Nephron (organoid): ENCODE data around the gene SPG7.
A peak's percentile ranks its signal among the peaks of the same experiment; 100 is the strongest.

Source experiments
- H3K27ac Mint-ChIP-seq, 3 experiments: 2 replicates each; pipeline ENCODE4 v1.8.0; 2020; ENCODE audit warnings: mixed read lengths in 3 of 3, mild to moderate bottlenecking in 2 of 3, moderate library complexity in 1 of 3
- H3K27me3 Mint-ChIP-seq: 2 replicates; pipeline ENCODE4 v1.8.0; 2021; ENCODE audit warnings: low read depth, mild to moderate bottlenecking, moderate library complexity, mixed read lengths
- H3K36me3 Mint-ChIP-seq: 2 replicates; pipeline ENCODE4 v1.8.0; 2020; ENCODE audit warnings: low read depth, mixed read lengths
- H3K4me1 Mint-ChIP-seq: 2 replicates; pipeline ENCODE4 v1.8.0; 2020; ENCODE audit warnings: mixed read lengths
- H3K4me3 Mint-ChIP-seq, 3 experiments: 2 replicates each; pipeline ENCODE4 v1.8.0; 2020; ENCODE audit warnings: mild to moderate bottlenecking in 3 of 3, mixed read lengths in 3 of 3, moderate library complexity in 2 of 3
- H3K9me3 Mint-ChIP-seq: 2 replicates; pipeline ENCODE4 v1.8.0; 2020; ENCODE audit warnings: mixed read lengths
- TF ChIP-seq, protein P1 (sequence below), 3 experiments: fragments of 200-600 bp; sonication (generic); IDR thresholded peaks; one replicate each; pipeline ENCODE4 v1.5.0; 2021; ENCODE audit warnings: antibody characterized with exemption in 3 of 3; ENCODE audit not compliant: unreplicated experiment in 3 of 3

Gene SPG7

DNA sequence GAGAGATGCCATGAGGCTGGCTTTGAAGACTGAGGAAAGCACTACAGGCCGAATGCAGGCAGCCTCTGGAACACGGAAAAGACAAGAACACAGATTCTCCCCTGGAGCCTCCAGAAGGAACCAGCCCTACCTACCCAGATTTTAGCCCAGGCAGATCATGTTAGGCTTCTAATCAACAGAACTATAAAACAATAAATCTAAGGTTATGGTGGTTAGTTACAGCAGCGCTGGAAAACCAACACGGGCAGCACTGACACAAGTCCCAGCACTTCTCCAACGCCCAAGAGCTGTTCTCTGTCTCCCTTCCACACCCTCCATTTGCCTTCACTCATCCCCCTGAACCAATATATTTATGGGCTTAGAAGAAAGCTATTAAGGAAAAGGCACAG lies 25.4 kb upstream of the SPG7 start:
- Mint-ChIP-seq H3K9me3 (no peaks in the 10 kb centered on the region), H3K27me3 (no peaks in the 10 kb centered on the region), H3K27ac (peak overlapping the region in 1 of 3 experiments; percentile 56), H3K36me3 (peaks cover 5% of the 10 kb centered on the region), H3K4me3 (no peak overlapping the region), H3K4me1 (peaks cover 76% of the 10 kb centered on the region)
- TF ChIP-seq, protein P1, sequence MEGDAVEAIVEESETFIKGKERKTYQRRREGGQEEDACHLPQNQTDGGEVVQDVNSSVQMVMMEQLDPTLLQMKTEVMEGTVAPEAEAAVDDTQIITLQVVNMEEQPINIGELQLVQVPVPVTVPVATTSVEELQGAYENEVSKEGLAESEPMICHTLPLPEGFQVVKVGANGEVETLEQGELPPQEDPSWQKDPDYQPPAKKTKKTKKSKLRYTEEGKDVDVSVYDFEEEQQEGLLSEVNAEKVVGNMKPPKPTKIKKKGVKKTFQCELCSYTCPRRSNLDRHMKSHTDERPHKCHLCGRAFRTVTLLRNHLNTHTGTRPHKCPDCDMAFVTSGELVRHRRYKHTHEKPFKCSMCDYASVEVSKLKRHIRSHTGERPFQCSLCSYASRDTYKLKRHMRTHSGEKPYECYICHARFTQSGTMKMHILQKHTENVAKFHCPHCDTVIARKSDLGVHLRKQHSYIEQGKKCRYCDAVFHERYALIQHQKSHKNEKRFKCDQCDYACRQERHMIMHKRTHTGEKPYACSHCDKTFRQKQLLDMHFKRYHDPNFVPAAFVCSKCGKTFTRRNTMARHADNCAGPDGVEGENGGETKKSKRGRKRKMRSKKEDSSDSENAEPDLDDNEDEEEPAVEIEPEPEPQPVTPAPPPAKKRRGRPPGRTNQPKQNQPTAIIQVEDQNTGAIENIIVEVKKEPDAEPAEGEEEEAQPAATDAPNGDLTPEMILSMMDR (IDR thresholded peaks at IDR 0.05; ENCODE audit: unreplicated experiment in 3 of 3), result no peak

DNA sequence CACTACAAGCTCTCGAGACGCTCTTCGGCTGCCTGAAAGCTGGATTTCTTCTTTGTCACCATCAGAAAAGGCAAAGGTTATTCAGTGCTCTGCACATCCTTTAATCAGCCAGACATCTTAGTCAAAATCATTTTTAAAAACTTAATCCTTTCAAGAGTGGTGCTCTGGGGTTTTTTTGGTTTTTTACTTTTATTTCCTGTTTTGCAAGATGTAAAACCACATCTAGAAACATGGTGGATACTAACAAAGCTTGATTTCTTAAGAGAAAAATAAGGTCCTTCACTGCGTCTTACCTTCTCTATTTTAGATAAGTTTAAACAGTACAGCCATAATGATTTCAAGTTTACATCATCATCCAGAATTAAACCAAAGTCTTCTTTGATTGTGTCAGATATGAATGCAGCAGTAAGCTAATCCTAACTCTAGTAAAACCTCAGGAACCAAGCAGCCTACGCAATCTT lies 24.1 kb upstream of the SPG7 start:
- peak overlapping the region in 2 of 3 experiments; percentile 28 to 59 for H3K4me3 Mint-ChIP-seq
- TF ChIP-seq, protein P1 (IDR thresholded peaks at IDR 0.05; ENCODE audit: unreplicated experiment in 3 of 3), result no peak
- H3K27ac Mint-ChIP-seq, result peak overlapping the region; percentile 16 to 70 (median 53)
- H3K4me1 Mint-ChIP-seq, result peaks cover 77% of the 10 kb centered on the region
- no peaks in the 10 kb centered on the region for H3K27me3 Mint-ChIP-seq
- peaks cover 5% of the 10 kb centered on the region for H3K36me3 Mint-ChIP-seq
- no peaks in the 10 kb centered on the region for H3K9me3 Mint-ChIP-seq

DNA sequence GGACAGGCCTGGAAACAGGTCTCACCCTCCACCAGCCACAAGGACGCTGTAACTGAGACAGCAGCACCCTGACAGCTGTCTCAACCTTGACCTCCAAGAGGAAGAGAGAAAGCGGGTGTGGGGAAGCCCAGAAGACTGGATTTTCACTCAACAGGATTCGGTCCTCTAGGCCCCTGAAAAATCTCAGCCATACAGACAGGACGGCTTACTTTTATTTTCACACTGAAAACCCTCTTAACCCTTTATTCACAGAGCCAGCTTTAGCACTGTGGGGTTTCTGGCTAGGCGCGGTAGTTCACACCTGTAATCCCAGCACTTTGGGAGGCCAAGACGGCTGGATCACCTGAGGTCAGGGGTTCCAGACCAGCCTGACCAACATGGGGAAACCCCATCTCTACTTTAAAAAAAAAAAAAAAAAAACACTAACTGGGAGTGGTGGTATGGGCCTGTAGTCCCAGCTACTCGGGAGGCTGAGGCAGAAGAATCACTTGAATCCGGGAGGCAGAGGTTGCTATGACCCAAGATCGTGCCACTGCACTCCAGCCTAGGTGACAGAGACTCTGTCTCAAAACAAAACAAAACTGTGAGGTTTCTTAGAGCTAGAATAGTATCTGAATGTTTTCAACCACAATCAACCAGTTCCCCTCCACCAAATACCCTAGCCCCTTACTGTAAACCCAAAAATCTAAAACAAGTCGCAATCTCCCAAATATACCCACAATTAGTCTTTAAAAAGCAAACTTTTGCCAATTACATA lies 23.1 kb upstream of the SPG7 start:
- H3K27ac Mint-ChIP-seq, result peak overlapping the region; percentile 37 to 70 (median 53)
- peaks cover 78% of the 10 kb centered on the region for H3K4me1 Mint-ChIP-seq
- H3K36me3 Mint-ChIP-seq, result peaks cover 5% of the 10 kb centered on the region
- no peaks in the 10 kb centered on the region for H3K27me3 Mint-ChIP-seq
- H3K9me3 Mint-ChIP-seq, result no peaks in the 10 kb centered on the region
- H3K4me3 Mint-ChIP-seq, result peak overlapping the region in 2 of 3 experiments; percentile 26 to 78
- TF ChIP-seq, protein P1 (IDR thresholded peaks at IDR 0.05; ENCODE audit: unreplicated experiment in 3 of 3), result no peak

DNA sequence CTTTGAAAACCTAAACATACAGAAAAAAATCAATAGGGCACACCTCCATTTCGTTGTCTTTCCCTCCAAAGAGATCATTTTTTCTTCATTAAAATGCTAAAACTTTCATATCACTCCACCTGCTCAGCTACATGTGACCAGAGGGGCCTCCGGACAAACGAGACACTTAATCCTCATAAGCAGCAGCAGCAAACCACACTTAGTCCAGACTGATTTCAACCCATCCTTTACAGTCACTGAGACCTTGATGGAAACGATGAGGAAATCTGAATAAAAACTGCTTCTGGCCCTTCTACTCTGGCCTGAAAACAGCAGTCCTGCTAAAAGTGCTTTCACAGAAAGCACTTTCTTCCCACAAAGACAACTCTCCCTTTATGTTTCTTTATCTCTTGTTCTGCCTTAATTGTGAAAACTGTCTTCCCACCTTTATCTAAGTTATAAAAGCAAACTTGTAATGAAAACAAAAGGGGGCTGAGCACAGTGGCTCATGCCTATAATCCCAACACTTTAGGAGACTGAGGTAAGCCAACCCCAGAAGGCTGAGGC lies 22.4 kb upstream of the SPG7 start:
- TF ChIP-seq, protein P1 (IDR thresholded peaks at IDR 0.05; ENCODE audit: unreplicated experiment in 3 of 3), result no peak
- H3K9me3 Mint-ChIP-seq, result no peaks in the 10 kb centered on the region
- H3K4me3 Mint-ChIP-seq, result peak overlapping the region; percentile 51 to 78 (median 61)
- no peaks in the 10 kb centered on the region for H3K27me3 Mint-ChIP-seq
- H3K4me1 Mint-ChIP-seq, result peaks cover 77% of the 10 kb centered on the region
- H3K36me3 Mint-ChIP-seq, result peaks cover 5% of the 10 kb centered on the region
- peak overlapping the region; percentile 37 to 70 (median 50) for H3K27ac Mint-ChIP-seq

DNA sequence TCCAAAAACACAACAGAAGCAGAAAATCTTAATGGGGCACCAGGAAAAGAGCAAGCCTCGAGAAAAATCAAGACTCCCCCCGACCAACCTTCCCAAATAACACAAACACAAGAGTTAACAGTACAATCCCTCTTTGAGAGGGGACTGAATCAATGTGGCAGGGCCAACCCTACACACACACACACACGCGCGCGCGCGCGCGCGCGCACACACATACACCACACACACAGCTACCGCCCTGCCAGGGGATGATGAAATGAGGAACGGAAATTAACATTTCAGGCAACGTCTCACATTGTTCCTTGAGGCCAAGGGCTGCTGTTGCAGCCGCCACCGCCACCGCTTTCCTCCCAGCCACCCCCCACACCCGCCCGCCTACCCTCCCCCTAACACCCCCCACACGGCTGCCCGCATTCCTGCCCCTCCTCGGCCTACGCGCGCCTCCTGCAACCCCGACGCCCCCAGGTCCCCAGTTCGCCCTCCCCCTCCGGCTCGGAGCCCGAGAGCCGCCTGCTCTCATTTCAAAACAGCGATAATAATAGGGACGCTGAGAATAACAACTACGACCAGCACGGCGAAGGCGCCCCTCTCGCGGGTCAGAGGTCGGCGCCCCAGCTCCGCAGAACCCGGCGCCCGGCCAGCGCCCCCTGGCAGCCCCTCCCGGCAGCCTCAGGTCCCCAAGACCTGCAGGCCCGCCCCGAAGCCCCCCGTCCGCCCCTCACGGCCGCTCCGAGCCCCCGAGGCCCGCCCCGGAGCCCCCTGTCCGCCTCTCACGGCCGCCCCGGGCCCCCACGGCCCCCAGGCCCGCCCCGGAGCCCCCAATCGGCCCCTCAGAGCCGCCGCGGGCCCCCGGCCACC lies 18.9 kb upstream of the SPG7 start:
- Mint-ChIP-seq H3K9me3 (no peaks in the 10 kb centered on the region), H3K36me3 (no peaks in the 10 kb centered on the region), H3K27ac (peak overlapping the region; percentile 93 to 98 (median 97)), H3K27me3 (no peaks in the 10 kb centered on the region), H3K4me3 (peak overlapping the region; percentile 94 to 96 (median 94)), H3K4me1 (peaks cover 67% of the 10 kb centered on the region)
- TF ChIP-seq, protein P1 (IDR thresholded peaks at IDR 0.05; ENCODE audit: unreplicated experiment in 3 of 3), result peak; percentile 24 to 29 (median 27)
